WERI-Rb-1 (cell line): ENCODE measurements around the gene ENAH.
"Not testable (repeated sequence)": the region's sequence is repeated elsewhere in the genome, so short reads cannot be mapped to it uniquely, and the experiment has no call there.

ENCODE experiments used
- DNase-seq: peaks from one replicate; pipeline ENCODE4 v3.0.0-alpha.2; 2020
- H3K27ac ChIP-seq: fragments of 250-450 bp; sonication (Bioruptor Pico); 2 replicates; pipeline ENCODE4 v1.5.1; 2020; ENCODE audit warnings: mild to moderate bottlenecking, moderate library complexity
- H3K27me3 ChIP-seq: fragments of 250-450 bp; sonication (Bioruptor Pico); 2 replicates; pipeline ENCODE4 v1.5.1; 2021; ENCODE audit warnings: mild to moderate bottlenecking, low read depth, moderate library complexity; ENCODE audit not compliant: insufficient read depth, severe bottlenecking
- H3K36me3 ChIP-seq: fragments of 250-450 bp; sonication (Bioruptor Pico); 2 replicates; pipeline ENCODE4 v1.5.1; 2020; ENCODE audit warnings: mild to moderate bottlenecking, moderate library complexity
- H3K4me3 ChIP-seq: 2 replicates; pipeline ENCODE4 v1.5.1; 2011; ENCODE audit warnings: low read depth, mild to moderate bottlenecking, control low read depth, low read length
- H3K9me3 ChIP-seq: fragments of 250-450 bp; sonication (Bioruptor Pico); 2 replicates; pipeline ENCODE4 v1.5.1; 2021; ENCODE audit warnings: mild to moderate bottlenecking, moderate library complexity; ENCODE audit not compliant: severe bottlenecking
- CTCF ChIP-seq: IDR thresholded peaks from 2 replicates; pipeline ENCODE4 v1.5.1; 2011; ENCODE audit warnings: low read depth, mild to moderate bottlenecking, control low read depth, inconsistent platforms, low read length

Gene ENAH

GRCh38 chr1:225511828-225512381, 141.0 kb downstream of the ENAH start:
- Histone ChIP-seq H3K4me3 (no peak overlapping the region), H3K27me3 (no peaks in the 10 kb centered on the region), H3K36me3 (peaks cover 37% of the 10 kb centered on the region), H3K27ac (no peak overlapping the region), H3K9me3 (no peaks in the 10 kb centered on the region)
- no peak for TF ChIP-seq CTCF
- DNase-seq = no peak

- DNase-seq, H3K4me3 ChIP-seq, H3K27ac ChIP-seq, H3K9me3 ChIP-seq, H3K27me3 ChIP-seq: not testable (repeated sequence)
- H3K36me3 ChIP-seq = peaks cover 37% of the 10 kb centered on the region
Observed at GRCh38 chr1:225510740-225511139, 142.2 kb downstream of the ENAH start.

GRCh38 chr1:225509770-225510169, 143.2 kb downstream of the ENAH start:
- no peaks in the 10 kb centered on the region for H3K27me3 ChIP-seq
- DNase-seq = no peak
- peaks cover 40% of the 10 kb centered on the region for H3K36me3 ChIP-seq
- no peaks in the 10 kb centered on the region for H3K9me3 ChIP-seq
- no peak overlapping the region for H3K4me3 ChIP-seq
- no peak overlapping the region for H3K27ac ChIP-seq
- TF ChIP-seq CTCF = no peak

GRCh38 chr1:225509376-225509707, 143.6 kb downstream of the ENAH start:
- TF ChIP-seq CTCF = no peak
- no peak for DNase-seq
- no peak overlapping the region for H3K4me3 ChIP-seq
- no peaks in the 10 kb centered on the region for H3K9me3 ChIP-seq
- peaks cover 40% of the 10 kb centered on the region for H3K36me3 ChIP-seq
- H3K27me3 ChIP-seq = no peaks in the 10 kb centered on the region
- H3K27ac ChIP-seq = no peak overlapping the region

- H3K36me3 ChIP-seq = peaks cover 40% of the 10 kb centered on the region
- no peaks in the 10 kb centered on the region for H3K27me3 ChIP-seq
- TF ChIP-seq CTCF = no peak
- no peak for DNase-seq
- no peak overlapping the region for H3K27ac ChIP-seq
- H3K9me3 ChIP-seq = no peaks in the 10 kb centered on the region
- no peak overlapping the region for H3K4me3 ChIP-seq
Observed at GRCh38 chr1:225508538-225509375, 144.2 kb downstream of the ENAH start.

- H3K36me3 ChIP-seq = peaks cover 36% of the 10 kb centered on the region
- no peak overlapping the region for H3K4me3 ChIP-seq
- no peaks in the 10 kb centered on the region for H3K27me3 ChIP-seq
- H3K9me3 ChIP-seq = no peaks in the 10 kb centered on the region
- TF ChIP-seq CTCF = no peak
- no peak overlapping the region for H3K27ac ChIP-seq
- no peak for DNase-seq
Observed at GRCh38 chr1:225506727-225507126, 146.2 kb downstream of the ENAH start.
